Psoas muscle (tissue), 8 donors: Measurements from ENCODE around the gene ZSWIM6. TPM values are rescaled to one million over a fixed set of nuclear protein-coding genes. Genes with fewer than 3 reads are reported as not detected.

Source experiments
- ATAC-seq, 4 donors: fragments of 200-7000 bp; cut with Tn5 transposase; one replicate each; pipeline ENCODE4 v1.9.1; 2020; ENCODE audit warnings: moderate library complexity in 3 of 4, mild to moderate bottlenecking in 2 of 4
- DNase-seq, 2 donors: peaks; one replicate each; pipeline ENCODE4 v3.0.0-alpha.2; 2020
- H3K27ac ChIP-seq: fragments of 200-600 bp; one replicate; pipeline ENCODE4 v1.8.0; 2022
- H3K27me3 ChIP-seq, 3 donors: fragments of 200-600 bp in 1 of 3; one replicate each; pipeline versions ENCODE4 v1.6.1 to v1.8.0; 2013 to 2022; ENCODE audit warnings: low read length in 2 of 3, mild to moderate bottlenecking in 2 of 3, moderate library complexity in 1 of 3; ENCODE audit not compliant: insufficient read depth in 3 of 3
- H3K36me3 ChIP-seq, 2 donors: fragments of 200-600 bp in 1 of 2; one replicate each; pipeline versions ENCODE4 v1.6.1 to v1.8.0; 2013 to 2022; ENCODE audit warnings: low read depth in 1 of 2, mild to moderate bottlenecking in 1 of 2, moderate library complexity in 1 of 2; ENCODE audit not compliant: insufficient read depth in 1 of 2
- H3K4me1 ChIP-seq: fragments of 200-600 bp; one replicate; pipeline ENCODE4 v1.8.0; 2022
- H3K4me3 ChIP-seq: fragments of 200-600 bp; one replicate; pipeline ENCODE4 v1.8.0; 2022; ENCODE audit warnings: mild to moderate bottlenecking
- H3K9me3 ChIP-seq: fragments of 200-600 bp; one replicate; pipeline ENCODE4 v1.8.0; 2022
- WGBS, 3 donors: extraction: QIAGEN DNeasy Blood & Tissue Kit; methylation state at CpG; one replicate each; pipeline versions ENCODE4 v1.1.6 to v1.1.7; 2013; 5-methylcytosine and 5-hydroxymethylcytosine counted together
- intact Hi-C, 2 donors: fragments of 100-400 bp; cut with DNase I; formaldehyde crosslinking; loops; one replicate each; pipeline versions ENCODE4 v1.11.0 to v1.14.2; 2022
- polyA plus RNA-seq, 3 donors: library from polyadenylated mRNA; stranded (reverse); fragments of 200-250 nt; gene quantifications; one replicate each; pipeline ENCODE4 v1.2.3, GENCODE V29; 2013
- total RNA-seq, 4 donors: library from RNA; stranded (reverse); fragmentation: NEBNext Ultra II Directional in 2 of 4; extraction: Animal tissue kit (Norgen Biotek cat#: 25700) in 2 of 4; gene quantifications; one replicate each; pipeline versions ENCODE4 v1.2.1 to v1.2.4, GENCODE V29; 2021 to 2023
- TF ChIP-seq, protein P1 (sequence below): fragments of 200-600 bp; IDR thresholded peaks from one replicate; pipeline ENCODE4 v1.8.0; 2022; ENCODE audit warnings: antibody characterized with exemption
- donor health status: healthy with polysubstance abuse.
- donor health status: DM: no; HTN: no; CAD: no; lungs with moderate emphysema.
- donor health status: Bipolar disorder and iron deficiency.
- donor health status: healthy.
- donor health status: DM: yes; HTN: yes; CAD: no.
- donor health status: DM: no; HTN: no; CAD: no.
- donor health status: DM: no; HTN: no; CAD: no.
- donor health status: DM: yes; HTN: yes; CAD: no.

The ZSWIM6 gene
- total and polyA plus RNA-seq, 7 donors: 1.4 to 6.3 (median 4.0) TPM

DNA sequence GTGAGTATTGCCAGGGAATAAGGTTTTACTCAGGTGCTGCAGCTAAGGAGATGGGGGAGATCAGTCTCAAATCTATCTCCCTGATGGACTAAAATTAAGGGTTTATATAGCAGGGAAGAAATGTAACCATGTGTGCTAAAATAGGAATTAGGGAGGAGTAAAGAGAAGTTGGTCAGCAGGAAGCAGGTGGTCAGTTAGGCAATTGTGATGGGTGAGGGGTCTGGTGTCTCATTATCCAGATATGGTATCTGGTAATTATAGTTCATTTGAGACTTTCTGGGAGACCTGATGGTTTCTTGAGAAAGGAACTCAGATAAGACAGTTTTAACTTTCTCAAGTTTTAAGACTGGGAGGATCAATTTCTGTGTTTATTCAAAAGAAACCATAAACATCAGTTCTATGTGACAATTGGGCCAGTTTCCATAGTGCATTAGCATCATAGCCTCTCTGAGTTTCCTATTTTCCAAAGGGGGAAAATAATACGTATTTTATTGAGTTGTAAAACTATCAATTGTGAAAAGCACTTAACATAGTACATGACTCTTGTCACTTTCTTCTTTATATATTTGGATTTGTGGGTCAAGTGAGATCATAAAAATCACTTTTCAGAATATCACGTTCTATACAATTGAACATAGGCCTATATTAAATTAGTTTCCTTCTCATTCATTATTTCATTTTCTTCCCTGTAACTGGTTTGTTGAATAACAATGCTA, 115.9 kb downstream of the ZSWIM6 start:
- TF ChIP-seq, protein P1, sequence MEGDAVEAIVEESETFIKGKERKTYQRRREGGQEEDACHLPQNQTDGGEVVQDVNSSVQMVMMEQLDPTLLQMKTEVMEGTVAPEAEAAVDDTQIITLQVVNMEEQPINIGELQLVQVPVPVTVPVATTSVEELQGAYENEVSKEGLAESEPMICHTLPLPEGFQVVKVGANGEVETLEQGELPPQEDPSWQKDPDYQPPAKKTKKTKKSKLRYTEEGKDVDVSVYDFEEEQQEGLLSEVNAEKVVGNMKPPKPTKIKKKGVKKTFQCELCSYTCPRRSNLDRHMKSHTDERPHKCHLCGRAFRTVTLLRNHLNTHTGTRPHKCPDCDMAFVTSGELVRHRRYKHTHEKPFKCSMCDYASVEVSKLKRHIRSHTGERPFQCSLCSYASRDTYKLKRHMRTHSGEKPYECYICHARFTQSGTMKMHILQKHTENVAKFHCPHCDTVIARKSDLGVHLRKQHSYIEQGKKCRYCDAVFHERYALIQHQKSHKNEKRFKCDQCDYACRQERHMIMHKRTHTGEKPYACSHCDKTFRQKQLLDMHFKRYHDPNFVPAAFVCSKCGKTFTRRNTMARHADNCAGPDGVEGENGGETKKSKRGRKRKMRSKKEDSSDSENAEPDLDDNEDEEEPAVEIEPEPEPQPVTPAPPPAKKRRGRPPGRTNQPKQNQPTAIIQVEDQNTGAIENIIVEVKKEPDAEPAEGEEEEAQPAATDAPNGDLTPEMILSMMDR: no peak
- H3K4me3 ChIP-seq: no peak overlapping the region
- DNase-seq: no peak
- peaks cover 27% of the 10 kb centered on the region for H3K4me1 ChIP-seq
- intact Hi-C loops: no loop called here
- no peak for ATAC-seq
- no peak overlapping the region for H3K27ac ChIP-seq
- WGBS, 3 donors: 94 to 99% (median 96%) methylated on average over 2 of the region's 2 CpGs
- no peaks in the 10 kb centered on the region for H3K36me3 ChIP-seq
- peaks cover under 1% of the 10 kb centered on the region for H3K9me3 ChIP-seq
- H3K27me3 ChIP-seq: no peaks in the 10 kb centered on the region

DNA sequence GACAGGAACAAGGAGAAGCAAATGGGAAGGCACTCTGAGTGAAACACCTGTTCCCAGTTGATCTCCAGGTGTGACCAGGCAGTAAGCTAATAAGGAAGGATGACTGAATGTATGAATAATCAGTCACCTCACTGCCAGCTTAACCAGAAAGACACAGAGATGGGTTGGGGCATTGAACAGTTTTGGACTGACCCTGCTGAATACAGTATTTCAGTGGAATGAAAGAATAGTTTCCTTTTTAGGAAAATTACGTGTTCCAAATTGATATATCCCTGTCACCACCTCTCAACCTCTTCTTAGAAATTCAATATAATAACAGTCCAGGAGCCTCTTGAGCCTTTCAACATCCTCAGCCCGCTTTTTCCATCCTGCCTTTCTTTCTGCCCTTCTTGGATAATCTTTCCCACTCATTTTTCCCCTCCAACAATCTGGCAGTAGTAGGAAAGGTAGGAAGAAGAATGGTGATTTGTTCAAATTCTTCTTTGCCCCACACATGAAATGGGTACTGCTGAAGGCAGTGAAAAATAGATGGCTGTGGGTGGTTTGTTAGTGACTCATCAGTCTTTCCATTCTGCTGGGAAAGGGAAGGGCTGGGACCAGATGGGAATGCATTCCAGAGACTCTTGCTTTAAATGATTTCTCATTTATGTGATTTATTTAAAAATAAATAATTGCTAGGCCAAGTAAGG, 117.9 kb downstream of the ZSWIM6 start:
- Histone ChIP-seq H3K9me3 (no peaks in the 10 kb centered on the region), H3K36me3 (no peaks in the 10 kb centered on the region)
- ATAC-seq: peak; percentile 69 to 85 (median 81)

DNA sequence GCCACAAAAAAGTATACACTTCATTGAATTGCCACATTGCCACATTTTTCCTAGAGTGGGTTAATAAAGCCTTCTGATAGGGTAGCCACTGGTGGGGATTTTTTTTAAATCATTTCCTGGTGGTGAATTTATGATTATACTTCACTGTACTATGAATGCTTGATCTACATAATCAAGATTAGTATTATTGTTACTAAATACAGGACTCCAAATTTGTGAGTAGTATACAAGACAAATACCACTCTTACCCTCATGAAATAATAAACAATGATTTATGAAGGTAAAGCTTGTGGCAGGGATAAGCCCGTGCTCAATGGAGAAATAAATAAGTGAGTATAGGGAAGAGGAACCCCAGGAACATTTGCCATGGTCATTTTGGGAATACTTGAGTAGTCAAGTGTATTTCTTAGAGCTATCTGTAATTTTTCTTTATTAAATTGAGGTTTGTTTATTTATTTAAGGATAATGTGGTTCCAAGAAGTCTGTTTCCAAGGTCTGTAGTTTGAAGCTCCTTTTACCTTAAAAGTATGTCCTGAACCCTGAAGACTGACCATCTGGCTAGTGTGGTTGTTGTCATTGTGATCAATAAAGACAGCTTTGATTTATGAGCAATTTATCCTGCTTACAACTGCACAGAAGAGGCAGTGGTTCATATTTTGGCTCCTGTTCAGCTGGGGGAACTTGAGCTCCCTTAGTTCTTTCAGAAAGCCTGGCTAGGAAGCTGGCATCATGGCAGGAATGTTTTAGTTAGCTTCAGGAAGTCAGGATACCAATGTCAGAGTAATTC, 118.6 kb downstream of the ZSWIM6 start:
- no peaks in the 10 kb centered on the region for H3K36me3 ChIP-seq
- ATAC-seq: peak; percentile 71 to 93 (median 78)
- no peaks in the 10 kb centered on the region for H3K27me3 ChIP-seq
- WGBS, 3 donors: 29 to 56% (median 31%) methylated on average over 1 of the region's 1 CpG
- H3K9me3 ChIP-seq: no peaks in the 10 kb centered on the region
- TF ChIP-seq, protein P1: no peak
- H3K4me3 ChIP-seq: no peak overlapping the region
- no peak for DNase-seq
- peak overlapping the region; percentile 62 for H3K27ac ChIP-seq
- intact Hi-C loops: loop anchor here in 1 of 2 donors (5.0 kb wide), 1 partner anchor 43 kb away; no protein-coding TSS in a partner anchor
- peaks cover 27% of the 10 kb centered on the region for H3K4me1 ChIP-seq

More for the DNA sequence above, 117.9 kb downstream of the ZSWIM6 start:
- Histone ChIP-seq H3K27me3 (no peaks in the 10 kb centered on the region), H3K4me1 (peaks cover 27% of the 10 kb centered on the region), H3K27ac (peak overlapping the region; percentile 62), H3K4me3 (no peak overlapping the region)
- 83 to 95% (median 87%) methylated on average over 2 of the region's 2 CpGs for WGBS, 3 donors
- TF ChIP-seq, protein P1: no peak
- intact Hi-C loops: loop anchor here in 1 of 2 donors (5.0 kb wide), 1 partner anchor 43 kb away; no protein-coding TSS in a partner anchor
- no peak for DNase-seq

DNA sequence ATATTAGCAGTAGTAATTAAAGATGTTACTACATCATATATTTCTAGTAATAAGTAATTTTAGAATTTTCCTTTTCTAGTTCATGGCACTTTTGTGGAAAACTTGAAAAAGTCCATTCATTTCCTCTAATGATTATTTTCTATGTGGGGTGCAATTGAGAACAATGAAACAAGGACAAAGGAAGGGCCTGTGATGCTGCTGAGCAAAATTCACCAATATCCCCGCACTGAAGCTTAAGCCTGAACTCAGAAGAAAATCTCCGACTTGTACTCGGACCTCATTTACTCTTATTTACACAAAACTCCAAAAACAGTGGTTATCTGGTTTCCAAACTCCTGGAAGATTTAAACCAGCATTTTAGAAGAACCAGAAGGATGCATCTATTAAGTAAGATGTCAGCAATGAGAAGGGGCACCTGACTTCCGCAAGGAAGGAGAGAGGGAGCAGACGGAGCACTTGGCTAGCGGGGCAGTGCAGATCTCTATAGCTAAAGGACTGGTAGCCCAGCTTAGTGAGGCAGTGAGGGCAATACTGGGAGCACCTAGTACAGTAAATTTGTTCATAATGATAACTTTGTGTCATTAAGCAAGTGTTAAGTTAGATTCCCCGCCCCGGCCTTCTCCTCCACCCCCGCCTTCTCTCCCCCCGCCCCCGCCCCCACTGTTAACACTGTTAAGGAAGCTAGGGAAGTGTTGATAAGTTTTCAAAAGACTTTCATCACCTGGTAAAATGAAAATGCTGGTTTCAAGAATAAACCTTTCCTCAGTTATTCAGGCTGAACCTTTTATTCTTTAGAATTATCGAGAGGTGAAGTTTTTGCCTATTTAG, 123.3 kb downstream of the ZSWIM6 start:
- no peak overlapping the region for H3K27ac ChIP-seq
- no peak overlapping the region for H3K4me3 ChIP-seq
- TF ChIP-seq, protein P1: no peak
- ATAC-seq: no peak
- intact Hi-C loops: no loop called here
- no peak for DNase-seq
- no peaks in the 10 kb centered on the region for H3K27me3 ChIP-seq
- no peaks in the 10 kb centered on the region for H3K9me3 ChIP-seq
- H3K4me1 ChIP-seq: peaks cover 19% of the 10 kb centered on the region
- H3K36me3 ChIP-seq: no peaks in the 10 kb centered on the region
- WGBS, 3 donors: 88 to 94% (median 90%) methylated on average over 12 of the region's 12 CpGs
